Peyer's patch (tissue), 4 donors: ENCODE measurements around the gene CASZ1.

Experiments
- CTCF ChIP-seq, 6 experiments: fragments of 450-650 bp in 4 of 6; fragments of 200-600 bp in 2 of 6; sonication (generic) in 1 of 6; IDR thresholded peaks; one replicate each; pipeline ENCODE4 v1.5.1; 2017 to 2019; ENCODE audit warnings: antibody characterized with exemption in 6 of 6, mild to moderate bottlenecking in 3 of 6, moderate library complexity in 1 of 6
- POLR2A ChIP-seq, 2 donors: fragments of 450-650 bp; IDR thresholded peaks; one replicate each; pipeline ENCODE4 v1.5.1; 2017; ENCODE audit warnings: antibody characterized with exemption in 2 of 2, mild to moderate bottlenecking in 2 of 2, moderate library complexity in 2 of 2

GRCh38 chr1:10606064-10606463, 190.4 kb downstream of the CASZ1 start:
- TF ChIP-seq CTCF (IDR thresholded peaks at IDR 0.05) (no peak), POLR2A (IDR thresholded peaks at IDR 0.05) (no peak)
